Neutrophil (primary cell): Measurements from ENCODE around the gene TSSK6.

ENCODE experiments used
- H3K27ac ChIP-seq: fragments of 200-600 bp; sonication (generic); 2 replicates; pipeline ENCODE4 v1.5.1; 2016; ENCODE audit warnings: mild to moderate bottlenecking, moderate library complexity
- H3K27me3 ChIP-seq: fragments of 200-600 bp; sonication (generic); 2 replicates; pipeline ENCODE4 v1.6.0; 2016; ENCODE audit warnings: mild to moderate bottlenecking
- H3K36me3 ChIP-seq: fragments of 200-600 bp; sonication (generic); 2 replicates; pipeline ENCODE4 v1.5.1; 2017
- H3K4me1 ChIP-seq, 2 experiments: fragments of 200-600 bp in 1 of 2; sonication (generic) in 1 of 2; 1 replicate in 1 of 2; 2 replicates in 1 of 2; pipeline versions ENCODE4 v1.5.1 to v1.6.1; 2013 to 2016; ENCODE audit warnings: low read depth in 1 of 2, low read length in 1 of 2, mild to moderate bottlenecking in 1 of 2, moderate library complexity in 1 of 2; ENCODE audit not compliant: control insufficient read depth in 1 of 2, insufficient read depth in 1 of 2
- H3K4me3 ChIP-seq, 2 experiments: fragments of 200-600 bp in 1 of 2; sonication (generic) in 1 of 2; 1 replicate in 1 of 2; 2 replicates in 1 of 2; pipeline ENCODE4 v1.5.1; 2013 to 2016; ENCODE audit warnings: low read depth in 1 of 2, low read length in 1 of 2, mild to moderate bottlenecking in 1 of 2, moderate library complexity in 1 of 2
- H3K9me3 ChIP-seq: fragments of 200-600 bp; sonication (generic); 2 replicates; pipeline ENCODE4 v1.5.1; 2016
- CTCF ChIP-seq: fragments of 200-600 bp; sonication (generic); IDR thresholded peaks from 2 replicates; pipeline ENCODE4 v1.5.1; 2016; ENCODE audit warnings: antibody characterized with exemption

The TSSK6 gene

GRCh38 chr19:19551853-19552192 is 36.5 kb upstream of the TSSK6 start:
- H3K36me3 ChIP-seq = no peaks in the 10 kb centered on the region
- no peaks in the 10 kb centered on the region for H3K9me3 ChIP-seq
- TF ChIP-seq CTCF = no peak
- H3K27me3 ChIP-seq = no peaks in the 10 kb centered on the region
- no peaks in the 10 kb centered on the region for H3K4me1 ChIP-seq
- H3K27ac ChIP-seq = no peak overlapping the region
- no peak overlapping the region for H3K4me3 ChIP-seq

- Histone ChIP-seq H3K9me3 (no peaks in the 10 kb centered on the region), H3K27me3 (no peaks in the 10 kb centered on the region), H3K4me1 (no peaks in the 10 kb centered on the region), H3K27ac (no peak overlapping the region), H3K4me3 (no peak overlapping the region), H3K36me3 (no peaks in the 10 kb centered on the region)
- TF ChIP-seq CTCF = no peak
These were observed 35.9 kb upstream of the TSSK6 start for GRCh38 chr19:19550972-19551852.

GRCh38 chr19:19550485-19550929 is 35.2 kb upstream of the TSSK6 start:
- Histone ChIP-seq H3K27me3 (no peaks in the 10 kb centered on the region), H3K27ac (no peak overlapping the region), H3K4me1 (no peaks in the 10 kb centered on the region), H3K4me3 (no peak overlapping the region), H3K36me3 (no peaks in the 10 kb centered on the region), H3K9me3 (no peaks in the 10 kb centered on the region)
- no peak for TF ChIP-seq CTCF

GRCh38 chr19:19549804-19550464 is 34.6 kb upstream of the TSSK6 start:
- Histone ChIP-seq H3K27me3 (no peaks in the 10 kb centered on the region), H3K27ac (no peak overlapping the region), H3K36me3 (no peaks in the 10 kb centered on the region), H3K4me3 (no peak overlapping the region), H3K4me1 (no peaks in the 10 kb centered on the region), H3K9me3 (no peaks in the 10 kb centered on the region)
- TF ChIP-seq CTCF = no peak

GRCh38 chr19:19548915-19549759 is 33.8 kb upstream of the TSSK6 start:
- no peak for TF ChIP-seq CTCF
- H3K36me3 ChIP-seq = no peaks in the 10 kb centered on the region
- no peaks in the 10 kb centered on the region for H3K27me3 ChIP-seq
- H3K4me1 ChIP-seq = no peaks in the 10 kb centered on the region
- H3K9me3 ChIP-seq = no peaks in the 10 kb centered on the region
- no peak overlapping the region for H3K27ac ChIP-seq
- H3K4me3 ChIP-seq = no peak overlapping the region
